Measurements from ENCODE around the gene KCNQ5. TPM values are rescaled to one million over a fixed set of nuclear protein-coding genes. Genes with fewer than 3 reads are reported as not detected.
"Not testable (repeated sequence)": the region's sequence is repeated elsewhere in the genome, so short reads cannot be mapped to it uniquely, and the experiment has no call there.

KCNQ5 gene
- polyA plus RNA-seq, 1 donor (not counting 4 experiments of a cell fraction or from before 2014, with no cell fraction given), result 3.4 TPM

DNA sequence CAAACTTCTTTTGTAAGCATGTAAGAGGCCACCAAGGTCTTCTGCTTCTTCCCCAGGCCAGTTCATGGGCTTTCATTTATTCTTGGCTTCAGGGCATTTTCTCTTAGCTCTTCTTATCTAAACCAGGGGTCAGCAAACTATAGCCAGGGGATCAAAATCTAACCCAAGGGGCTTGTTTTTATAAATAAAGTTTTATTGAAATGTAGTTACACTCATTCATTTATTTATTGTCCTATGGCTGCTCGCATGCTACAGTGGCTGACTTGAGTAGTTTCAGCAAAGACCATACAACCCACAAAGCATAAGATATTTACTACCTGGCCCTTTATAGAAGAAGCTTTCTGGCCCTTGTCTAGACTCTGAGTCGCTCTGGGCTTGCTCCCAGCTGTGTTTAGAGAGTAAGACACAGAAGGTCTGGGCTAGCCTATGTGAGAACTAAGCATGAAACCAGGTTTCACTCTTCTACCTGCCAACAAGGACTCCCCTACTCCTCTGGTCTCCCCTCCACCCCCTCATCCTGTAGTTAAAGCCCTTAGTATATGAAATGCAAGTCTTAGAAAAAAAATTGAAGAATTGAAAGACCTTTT is 560.2 kb downstream of the KCNQ5 start:
- H3K4me3 ChIP-seq (ENCODE audit: control insufficient read depth in 2 of 3, extremely low read depth in 1 of 3, insufficient read depth in 2 of 3, low read depth in 1 of 3, low read length in 3 of 3), result no peak overlapping the region
- no peaks in the 10 kb centered on the region for H3K36me3 ChIP-seq (ENCODE audit: control insufficient read depth in 2 of 2, extremely low read depth in 1 of 2, insufficient read depth in 2 of 2, low read length in 2 of 2)
- dilution Hi-C loops (cut with MboI; ENCODE audit: extremely low pct_ligation_motif_present, low sequenced_read_pairs), result no loop called here
- H3K9me3 ChIP-seq (ENCODE audit: control insufficient read depth, low read depth, low read length), result no peaks in the 10 kb centered on the region
- H2AFZ ChIP-seq (ENCODE audit: control insufficient read depth, low read length), result no peak overlapping the region
- TF ChIP-seq EZH2 (IDR thresholded peaks at IDR 0.05; ENCODE audit: low read length), result no peak
- TF ChIP-seq, protein P1, sequence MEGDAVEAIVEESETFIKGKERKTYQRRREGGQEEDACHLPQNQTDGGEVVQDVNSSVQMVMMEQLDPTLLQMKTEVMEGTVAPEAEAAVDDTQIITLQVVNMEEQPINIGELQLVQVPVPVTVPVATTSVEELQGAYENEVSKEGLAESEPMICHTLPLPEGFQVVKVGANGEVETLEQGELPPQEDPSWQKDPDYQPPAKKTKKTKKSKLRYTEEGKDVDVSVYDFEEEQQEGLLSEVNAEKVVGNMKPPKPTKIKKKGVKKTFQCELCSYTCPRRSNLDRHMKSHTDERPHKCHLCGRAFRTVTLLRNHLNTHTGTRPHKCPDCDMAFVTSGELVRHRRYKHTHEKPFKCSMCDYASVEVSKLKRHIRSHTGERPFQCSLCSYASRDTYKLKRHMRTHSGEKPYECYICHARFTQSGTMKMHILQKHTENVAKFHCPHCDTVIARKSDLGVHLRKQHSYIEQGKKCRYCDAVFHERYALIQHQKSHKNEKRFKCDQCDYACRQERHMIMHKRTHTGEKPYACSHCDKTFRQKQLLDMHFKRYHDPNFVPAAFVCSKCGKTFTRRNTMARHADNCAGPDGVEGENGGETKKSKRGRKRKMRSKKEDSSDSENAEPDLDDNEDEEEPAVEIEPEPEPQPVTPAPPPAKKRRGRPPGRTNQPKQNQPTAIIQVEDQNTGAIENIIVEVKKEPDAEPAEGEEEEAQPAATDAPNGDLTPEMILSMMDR (optimal IDR thresholded peaks at IDR 0.05 in 1 of 3, IDR thresholded peaks at IDR 0.05 in 1 of 3, conservative IDR thresholded peaks at IDR 0.05 in 1 of 3; ENCODE audit: extremely low read depth in 1 of 3, insufficient read depth in 2 of 3, low read length in 3 of 3), result no peak
- H3K79me2 ChIP-seq (ENCODE audit: control insufficient read depth, insufficient read depth, low read length), result no peaks in the 10 kb centered on the region
- no peak for FAIRE-seq
- peaks cover 5% of the 10 kb centered on the region for H3K9me1 ChIP-seq (ENCODE audit: control insufficient read depth, extremely low read depth, insufficient read depth, low read length)
- no peak overlapping the region for H3K4me2 ChIP-seq (ENCODE audit: control insufficient read depth, extremely low read depth, insufficient read depth, low read depth, low read length)
- peaks cover 10% of the 10 kb centered on the region for H3K4me1 ChIP-seq (ENCODE audit: control insufficient read depth, extremely low read depth, insufficient read depth, low read length)
- H4K20me1 ChIP-seq (ENCODE audit: control insufficient read depth, extremely low read depth, insufficient read depth, low read length), result no peaks in the 10 kb centered on the region
- H3K27ac ChIP-seq (ENCODE audit: control insufficient read depth, insufficient read depth, low read length), result no peak overlapping the region
- H3K9ac ChIP-seq (ENCODE audit: control insufficient read depth, extremely low read depth, insufficient read depth, low read length), result no peak overlapping the region
- no peak for DNase-seq (ENCODE audit: low read depth, low spot score)
- H3K27me3 ChIP-seq (ENCODE audit: control insufficient read depth, extremely low read depth, insufficient read depth, low read length), result no peaks in the 10 kb centered on the region

DNA sequence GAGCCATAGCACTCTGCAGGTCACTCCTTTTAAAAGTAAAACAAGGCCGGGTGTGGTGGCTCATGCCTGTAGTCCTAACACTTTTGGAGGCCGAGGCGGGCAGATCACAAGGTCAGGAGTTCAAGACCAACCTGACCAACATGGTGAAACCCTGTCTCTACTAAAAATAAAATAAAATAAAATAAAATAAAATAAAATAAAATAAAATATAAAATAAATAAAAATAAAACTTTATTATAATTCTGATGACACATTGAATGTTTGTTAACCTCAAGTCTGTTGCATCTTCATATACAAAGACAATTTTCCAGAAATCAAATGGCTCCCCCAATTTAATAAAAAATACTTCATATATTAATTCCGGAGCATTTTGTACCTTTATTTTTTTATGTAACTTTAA is 571.4 kb downstream of the KCNQ5 start:
- dilution Hi-C loops (cut with MboI; ENCODE audit: extremely low pct_ligation_motif_present, low sequenced_read_pairs); H3K36me3 ChIP-seq (ENCODE audit: control insufficient read depth in 2 of 2, extremely low read depth in 1 of 2, insufficient read depth in 2 of 2, low read length in 2 of 2): not testable (repeated sequence)

DNA sequence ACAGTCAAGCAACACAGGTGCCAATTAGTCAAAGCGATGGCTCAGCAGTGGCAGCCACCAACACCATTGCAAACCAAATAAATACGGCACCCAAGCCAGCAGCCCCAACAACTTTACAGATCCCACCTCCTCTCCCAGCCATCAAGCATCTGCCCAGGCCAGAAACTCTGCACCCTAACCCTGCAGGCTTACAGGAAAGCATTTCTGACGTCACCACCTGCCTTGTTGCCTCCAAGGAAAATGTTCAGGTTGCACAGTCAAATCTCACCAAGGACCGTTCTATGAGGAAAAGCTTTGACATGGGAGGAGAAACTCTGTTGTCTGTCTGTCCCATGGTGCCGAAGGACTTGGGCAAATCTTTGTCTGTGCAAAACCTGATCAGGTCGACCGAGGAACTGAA is 572.9 kb downstream of the KCNQ5 start:
- H3K4me1 ChIP-seq (ENCODE audit: control insufficient read depth, extremely low read depth, insufficient read depth, low read length), result no peaks in the 10 kb centered on the region
- peaks cover 0 to 1% of the 10 kb centered on the region in 2 experiments for H3K36me3 ChIP-seq (ENCODE audit: control insufficient read depth in 2 of 2, extremely low read depth in 1 of 2, insufficient read depth in 2 of 2, low read length in 2 of 2)
- no peak overlapping the region for H3K27ac ChIP-seq (ENCODE audit: control insufficient read depth, insufficient read depth, low read length)
- H2AFZ ChIP-seq (ENCODE audit: control insufficient read depth, low read length), result no peak overlapping the region
- no peaks in the 10 kb centered on the region for H3K9me1 ChIP-seq (ENCODE audit: control insufficient read depth, extremely low read depth, insufficient read depth, low read length)
- H3K27me3 ChIP-seq (ENCODE audit: control insufficient read depth, extremely low read depth, insufficient read depth, low read length), result no peaks in the 10 kb centered on the region
- FAIRE-seq, result no peak
- DNase-seq (ENCODE audit: low read depth, low spot score), result no peak
- H3K79me2 ChIP-seq (ENCODE audit: control insufficient read depth, insufficient read depth, low read length), result no peaks in the 10 kb centered on the region
- no peak overlapping the region for H3K4me3 ChIP-seq (ENCODE audit: control insufficient read depth in 2 of 3, extremely low read depth in 1 of 3, insufficient read depth in 2 of 3, low read depth in 1 of 3, low read length in 3 of 3)
- no peaks in the 10 kb centered on the region for H4K20me1 ChIP-seq (ENCODE audit: control insufficient read depth, extremely low read depth, insufficient read depth, low read length)
- TF ChIP-seq, protein P1 (optimal IDR thresholded peaks at IDR 0.05 in 1 of 3, IDR thresholded peaks at IDR 0.05 in 1 of 3, conservative IDR thresholded peaks at IDR 0.05 in 1 of 3; ENCODE audit: extremely low read depth in 1 of 3, insufficient read depth in 2 of 3, low read length in 3 of 3), result no peak
- TF ChIP-seq EZH2 (IDR thresholded peaks at IDR 0.05; ENCODE audit: low read length), result no peak
- H3K9me3 ChIP-seq (ENCODE audit: control insufficient read depth, low read depth, low read length), result no peaks in the 10 kb centered on the region
- dilution Hi-C loops (cut with MboI; ENCODE audit: extremely low pct_ligation_motif_present, low sequenced_read_pairs), result no loop called here
- no peak overlapping the region for H3K9ac ChIP-seq (ENCODE audit: control insufficient read depth, extremely low read depth, insufficient read depth, low read length)
- H3K4me2 ChIP-seq (ENCODE audit: control insufficient read depth, extremely low read depth, insufficient read depth, low read depth, low read length), result no peak overlapping the region

More for the DNA sequence above, 571.4 kb downstream of the KCNQ5 start:
- not testable (repeated sequence) for FAIRE-seq; H3K79me2 ChIP-seq (ENCODE audit: control insufficient read depth, insufficient read depth, low read length); H3K27ac ChIP-seq (ENCODE audit: control insufficient read depth, insufficient read depth, low read length); H3K9ac ChIP-seq (ENCODE audit: control insufficient read depth, extremely low read depth, insufficient read depth, low read length); H3K4me2 ChIP-seq (ENCODE audit: control insufficient read depth, extremely low read depth, insufficient read depth, low read depth, low read length); DNase-seq (ENCODE audit: low read depth, low spot score); H3K4me3 ChIP-seq (ENCODE audit: control insufficient read depth in 2 of 3, extremely low read depth in 1 of 3, insufficient read depth in 2 of 3, low read depth in 1 of 3, low read length in 3 of 3); H2AFZ ChIP-seq (ENCODE audit: control insufficient read depth, low read length); H3K27me3 ChIP-seq (ENCODE audit: control insufficient read depth, extremely low read depth, insufficient read depth, low read length); H4K20me1 ChIP-seq (ENCODE audit: control insufficient read depth, extremely low read depth, insufficient read depth, low read length); H3K9me1 ChIP-seq (ENCODE audit: control insufficient read depth, extremely low read depth, insufficient read depth, low read length); H3K4me1 ChIP-seq (ENCODE audit: control insufficient read depth, extremely low read depth, insufficient read depth, low read length); H3K9me3 ChIP-seq (ENCODE audit: control insufficient read depth, low read depth, low read length)

Data from keratinocyte (primary cell).